Ureter (tissue), 1 donor: ENCODE measurements around the gene DHRS2. TPM values are rescaled to one million over a fixed set of nuclear protein-coding genes. Genes with fewer than 3 reads are reported as not detected.

Experiments used
- DNase-seq: peaks from one replicate; pipeline ENCODE4 v3.0.0-alpha.2; 2020; ENCODE audit warnings: low spot score
- total RNA-seq: library from RNA; stranded (reverse); gene quantifications from one replicate; pipeline ENCODE4 v1.2.4, GENCODE V29; 2023
- donor health status: DM: yes; HTN: yes; CAD: no.

Gene DHRS2
- total RNA-seq, 1 donor from 2014 or later: 1,842 TPM

DNA sequence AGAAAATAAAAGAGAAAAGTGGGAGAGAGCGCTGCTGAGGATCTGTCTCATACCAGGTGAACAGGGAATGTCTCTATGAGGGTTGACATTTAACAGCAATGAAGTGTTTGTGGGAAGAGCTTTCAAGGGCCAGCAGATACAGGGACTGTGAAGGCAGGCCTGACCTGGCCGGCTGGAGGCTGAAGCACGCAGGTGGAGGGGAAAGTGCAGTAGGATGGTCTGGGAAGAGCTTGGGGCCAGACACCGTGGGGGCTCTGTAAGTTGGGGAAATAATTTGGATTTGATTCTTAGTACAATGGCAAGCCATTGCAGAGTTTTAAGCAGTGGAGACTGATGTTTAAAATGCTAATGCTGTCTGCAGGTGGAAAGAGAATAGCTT is 23.8 kb upstream of the DHRS2 start:
- DNase-seq: no peak

DNA sequence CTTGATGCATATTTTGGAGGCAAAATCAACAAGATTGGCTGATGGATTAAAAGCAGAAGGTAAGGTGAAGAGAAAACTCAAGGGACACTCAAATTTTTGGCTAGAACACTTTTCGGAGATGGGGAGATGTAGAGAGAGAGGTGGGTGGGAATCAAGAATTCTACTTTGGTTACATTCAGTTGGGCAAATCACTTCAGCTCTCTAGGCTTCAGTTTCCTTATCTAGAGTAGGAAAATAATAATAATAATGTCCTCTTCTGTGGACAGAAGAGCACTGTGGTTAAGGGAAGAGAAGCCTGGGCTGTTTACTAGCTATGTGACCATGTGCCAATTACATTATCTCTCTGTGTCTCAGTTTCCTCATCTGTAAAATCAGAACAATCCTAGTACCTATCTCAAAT is 23.4 kb upstream of the DHRS2 start:
- DNase-seq: no peak

DNA sequence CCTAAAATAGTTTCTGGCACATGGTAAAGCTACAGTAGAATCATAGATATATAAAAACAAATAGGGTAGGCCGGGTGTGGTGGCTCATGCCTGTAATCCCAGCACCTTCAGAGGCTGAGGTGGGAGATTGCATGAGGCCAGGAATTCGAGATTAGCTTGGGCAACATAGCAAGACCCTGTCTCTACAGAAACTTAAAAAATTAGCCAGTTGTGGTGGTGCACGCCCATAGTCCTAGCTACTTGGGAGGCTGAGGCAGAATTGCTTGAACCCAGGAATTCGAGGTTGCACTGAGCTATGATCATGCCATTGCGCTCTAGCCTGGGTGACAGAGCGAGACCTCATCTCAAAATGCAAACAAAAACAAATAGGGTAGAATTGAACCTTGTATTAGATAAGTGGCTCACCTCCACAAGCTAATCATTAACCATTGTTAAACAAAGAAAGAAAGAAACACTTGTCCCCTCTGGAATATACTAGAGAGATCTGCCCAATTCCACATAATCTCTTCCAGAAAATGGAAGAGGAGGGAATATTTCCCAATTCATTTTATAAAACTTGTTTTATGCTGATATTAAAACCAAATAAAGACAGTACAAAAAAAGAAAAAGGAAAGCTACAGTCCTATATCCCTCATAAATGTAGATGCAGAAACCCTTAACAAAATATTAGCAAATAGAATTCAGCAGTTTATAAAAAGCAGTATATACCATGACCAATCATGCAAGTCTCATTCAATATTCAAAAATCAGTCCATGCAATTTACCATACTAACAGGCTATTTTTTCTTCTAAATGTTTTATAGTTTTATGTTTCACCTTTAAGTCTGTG is 22.7 kb upstream of the DHRS2 start:
- no peak for DNase-seq

DNA sequence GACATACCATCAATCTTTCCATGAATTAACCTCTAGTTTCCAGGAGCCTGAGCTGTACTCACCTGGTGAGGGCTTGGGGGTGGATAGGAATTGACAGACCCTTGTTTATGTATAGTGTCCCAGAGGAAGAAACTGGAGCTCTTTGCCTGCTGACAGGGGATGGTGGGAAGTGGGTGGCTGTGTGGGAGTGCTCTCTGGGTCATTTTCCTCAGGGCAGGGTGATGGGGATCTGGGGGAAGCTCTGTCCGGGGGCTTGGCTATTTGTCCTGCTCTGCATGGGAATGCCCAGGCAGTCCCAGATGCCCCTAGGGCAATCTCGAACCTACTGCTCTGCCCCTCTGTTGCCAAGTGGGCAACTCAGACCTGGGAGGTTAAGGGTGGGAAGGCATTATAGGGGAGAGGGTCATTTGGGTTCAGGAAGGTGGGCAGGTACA is 21.8 kb upstream of the DHRS2 start:
- no peak for DNase-seq

DNA sequence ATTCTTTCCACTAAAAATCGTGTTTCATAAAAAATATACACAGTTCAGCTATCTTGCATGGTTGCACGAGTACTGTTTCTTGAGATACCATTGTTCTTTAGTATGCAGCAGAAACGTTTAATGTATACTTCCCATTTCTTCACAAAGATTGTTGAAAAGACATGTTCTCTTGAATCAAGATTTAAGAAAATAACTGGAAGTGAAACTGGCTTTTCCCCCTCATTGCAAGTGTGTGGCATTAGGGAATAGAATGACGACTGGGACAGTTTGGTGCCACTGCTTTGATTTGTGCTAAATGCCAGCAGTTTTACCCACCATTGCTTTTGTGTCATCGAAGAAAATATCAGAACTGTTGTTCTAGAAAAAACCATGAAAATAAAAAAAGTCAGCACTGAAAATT is 20.3 kb upstream of the DHRS2 start:
- DNase-seq: no peak

DNA sequence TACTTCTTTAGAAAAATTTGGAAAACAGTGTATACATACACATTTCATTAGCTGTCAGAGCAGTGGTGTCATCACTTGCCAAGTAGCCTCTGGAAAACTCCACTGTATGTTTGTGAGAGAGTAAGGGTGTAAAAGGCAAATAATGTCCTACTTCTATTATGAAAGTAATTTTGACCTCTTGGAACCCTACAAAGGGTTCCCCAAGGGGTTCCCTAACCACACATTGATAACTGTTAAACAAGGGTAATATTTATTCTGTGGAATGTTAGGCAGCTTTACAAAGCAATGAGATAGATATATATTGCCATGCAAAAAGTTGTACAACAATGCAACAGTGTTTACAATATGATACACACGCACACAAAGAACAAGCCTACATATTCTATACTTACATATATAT is 18.6 kb upstream of the DHRS2 start:
- no peak for DNase-seq

DNA sequence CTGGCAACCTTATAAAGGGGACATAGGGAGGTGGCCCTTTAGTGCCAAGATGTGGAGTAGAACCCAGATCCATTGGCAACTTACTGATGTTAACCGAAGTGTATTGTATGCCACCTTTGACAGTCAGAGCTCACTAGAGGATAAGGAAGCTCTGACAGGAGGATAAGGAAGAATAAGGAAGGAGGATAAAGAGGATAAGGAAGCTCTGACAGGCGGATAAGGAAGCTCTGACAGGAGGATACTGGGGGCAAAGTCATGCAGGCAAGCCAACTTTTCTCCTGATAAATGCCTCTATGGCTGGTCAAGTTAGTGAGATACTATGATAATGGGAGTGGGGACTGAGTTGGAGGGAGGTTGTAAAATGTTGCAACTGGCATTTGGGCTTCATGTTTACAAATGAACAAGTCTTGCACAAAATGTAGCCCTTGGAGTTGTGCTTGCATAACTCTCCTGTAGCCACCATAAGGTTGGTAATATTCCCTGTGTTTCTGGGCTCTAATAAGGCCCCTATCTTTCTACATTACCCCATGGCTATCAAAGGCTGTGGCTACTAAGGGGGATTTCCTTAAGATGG is 17.7 kb upstream of the DHRS2 start:
- DNase-seq: no peak

DNA sequence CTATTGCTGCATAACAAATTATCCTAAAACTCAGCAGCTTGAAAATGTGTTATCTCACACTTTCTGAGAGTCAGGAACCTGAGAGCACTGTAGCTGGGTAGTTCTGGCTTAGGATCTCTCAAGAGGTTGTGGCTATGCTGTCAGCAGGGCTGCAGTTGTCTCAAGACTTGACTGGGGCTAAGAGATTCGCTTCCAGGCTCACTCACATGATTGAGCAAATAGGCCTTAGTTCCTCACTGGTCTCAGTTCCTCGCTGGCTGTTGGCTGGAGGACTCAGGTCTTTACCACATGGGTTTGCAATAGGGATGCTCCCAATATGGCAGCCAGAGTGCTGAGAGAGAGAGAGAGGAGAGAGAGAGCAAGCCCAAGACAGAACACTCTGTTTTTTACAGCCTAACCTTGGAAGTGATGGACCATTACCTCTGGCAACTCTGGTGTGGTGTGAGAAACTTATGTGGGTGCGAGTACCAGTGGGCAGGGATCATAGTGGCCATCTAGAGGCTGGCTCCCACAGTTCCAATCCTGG is 15.9 kb upstream of the DHRS2 start:
- DNase-seq: no peak

DNA sequence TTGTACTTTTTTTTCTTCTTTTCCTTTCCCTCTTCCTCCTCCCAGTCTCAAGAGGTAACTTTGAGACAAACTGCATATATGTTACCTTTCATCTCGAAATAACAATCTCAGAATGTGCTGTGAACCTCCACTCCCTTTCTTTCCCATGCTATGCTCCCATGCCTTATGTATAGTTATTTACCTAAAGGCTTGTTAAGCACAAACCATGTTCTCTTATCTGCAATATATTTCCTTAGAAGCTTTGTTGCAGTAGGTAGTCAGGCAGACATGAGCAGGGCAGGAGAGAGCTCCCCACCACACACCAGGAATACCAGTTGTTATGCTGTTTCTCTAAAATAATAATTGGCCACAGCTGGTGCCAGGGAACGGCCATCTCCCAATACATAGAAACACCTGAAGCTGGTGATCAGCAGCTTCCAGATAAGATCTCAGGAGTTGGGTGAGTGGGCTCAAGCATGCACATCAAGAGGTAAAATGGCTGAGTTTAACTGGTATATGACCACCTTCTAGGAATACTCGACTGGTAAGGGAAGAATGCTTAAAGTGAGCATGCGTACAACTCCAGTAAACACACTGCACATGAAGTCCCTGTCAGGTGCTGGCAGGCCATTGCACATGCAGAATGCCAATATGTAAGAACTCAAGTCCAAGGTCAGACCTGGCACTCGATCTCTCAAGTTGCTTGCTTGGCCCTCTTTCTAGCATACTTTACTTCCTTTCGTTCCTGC is 14.8 kb upstream of the DHRS2 start:
- DNase-seq: no peak

DNA sequence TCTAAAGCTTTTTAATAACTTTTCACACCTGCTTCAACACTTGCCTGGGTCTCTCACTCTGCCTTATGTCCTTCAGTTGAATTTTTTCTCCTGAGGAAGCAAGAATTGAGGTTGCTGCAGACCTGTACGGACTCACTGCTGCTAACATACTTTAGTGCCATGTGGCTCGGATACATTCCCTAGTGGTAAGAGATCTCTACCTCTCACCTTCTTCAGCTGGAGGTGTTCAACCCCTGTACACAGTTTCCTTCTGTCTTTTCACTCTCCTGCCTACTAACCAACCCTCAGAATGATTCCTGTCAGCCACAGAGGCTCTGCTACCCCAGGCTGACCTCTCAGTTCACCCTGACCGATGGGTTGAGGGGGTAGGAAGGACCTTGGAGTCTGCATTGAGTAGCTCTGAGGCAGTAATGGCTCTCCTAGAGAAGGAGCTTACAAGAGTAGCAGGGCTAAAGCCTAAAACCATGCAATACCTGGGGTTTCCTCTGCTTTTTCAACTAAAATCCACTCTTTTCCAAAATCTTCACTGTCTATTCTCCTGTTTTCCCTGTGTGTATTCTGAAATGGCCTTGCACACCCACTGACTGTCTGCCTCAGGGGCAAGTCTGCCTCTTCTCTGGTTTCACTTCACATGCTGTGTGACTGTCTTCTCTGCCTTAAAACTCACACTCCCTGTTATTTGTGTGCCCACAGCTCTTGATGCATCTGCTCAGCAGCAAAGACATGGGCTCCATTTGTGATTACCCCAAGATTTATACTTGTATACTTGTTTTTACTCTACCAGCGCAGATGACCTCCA is 14.0 kb upstream of the DHRS2 start:
- DNase-seq: no peak

DNA sequence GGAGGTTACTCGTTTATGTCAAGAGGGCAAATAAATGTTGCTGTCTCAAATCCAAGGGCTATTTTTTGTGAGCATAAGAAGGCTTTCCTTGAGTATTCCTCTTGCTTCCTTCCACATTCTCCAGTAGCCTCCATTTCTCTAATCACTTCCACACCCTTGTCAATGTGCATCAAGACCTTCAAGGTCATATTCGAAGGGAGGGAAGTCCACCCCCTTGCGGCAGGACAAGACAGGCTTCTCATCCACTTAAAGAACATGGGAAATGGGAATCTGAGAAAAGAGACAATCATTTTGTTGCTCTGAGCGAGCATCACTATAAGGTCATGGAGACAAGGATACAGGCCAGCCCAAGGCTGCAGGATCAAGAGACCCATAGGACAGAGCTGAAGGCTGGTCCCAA is 13.2 kb upstream of the DHRS2 start:
- DNase-seq: no peak

DNA sequence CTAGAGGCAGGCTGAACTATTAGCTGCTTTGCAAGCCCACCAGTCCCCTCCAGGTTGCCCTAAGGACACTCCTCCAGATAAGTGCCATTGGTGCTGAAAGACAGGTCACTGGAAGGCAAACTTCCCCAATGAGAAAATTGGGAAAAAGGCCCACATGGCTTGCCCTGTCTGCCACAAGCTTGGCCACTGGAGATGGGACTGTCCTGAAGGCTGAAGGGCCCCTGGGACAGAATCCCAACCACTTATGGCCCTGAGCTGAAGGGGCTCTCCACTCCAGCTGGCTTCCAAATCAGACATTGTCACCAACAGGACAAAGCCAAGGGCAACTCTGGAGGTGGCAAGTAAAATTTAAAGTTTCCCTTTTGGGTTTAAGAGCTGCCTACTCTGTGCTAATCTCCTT is 12.2 kb upstream of the DHRS2 start:
- no peak for DNase-seq

DNA sequence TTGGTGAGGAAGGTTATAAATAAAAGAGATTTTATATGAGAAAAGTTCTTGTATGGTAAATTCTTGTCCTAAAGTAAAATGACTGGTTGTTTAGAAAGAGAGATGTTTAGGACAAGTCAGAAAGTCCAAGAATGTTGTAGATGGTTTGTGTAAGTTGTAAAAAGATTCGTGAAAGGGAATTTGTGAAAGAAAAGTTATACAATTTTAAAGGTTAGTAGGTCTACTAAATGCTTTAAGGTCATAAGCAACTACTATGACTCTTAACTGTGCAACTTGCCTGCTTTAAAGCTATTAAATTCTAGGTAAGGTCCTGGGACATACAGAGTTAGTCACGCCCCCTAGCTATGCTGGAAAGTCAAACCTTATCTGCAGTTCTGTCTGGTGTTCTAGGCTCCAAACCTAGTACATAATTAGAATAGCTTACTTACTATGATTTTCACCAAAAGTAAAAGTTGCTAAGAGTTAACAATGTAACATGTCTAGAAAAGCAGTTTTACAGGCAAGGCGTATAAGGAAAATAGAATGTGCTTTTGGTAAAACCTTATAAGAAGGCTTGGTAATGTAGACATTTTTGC is 11.2 kb upstream of the DHRS2 start:
- no peak for DNase-seq

DNA sequence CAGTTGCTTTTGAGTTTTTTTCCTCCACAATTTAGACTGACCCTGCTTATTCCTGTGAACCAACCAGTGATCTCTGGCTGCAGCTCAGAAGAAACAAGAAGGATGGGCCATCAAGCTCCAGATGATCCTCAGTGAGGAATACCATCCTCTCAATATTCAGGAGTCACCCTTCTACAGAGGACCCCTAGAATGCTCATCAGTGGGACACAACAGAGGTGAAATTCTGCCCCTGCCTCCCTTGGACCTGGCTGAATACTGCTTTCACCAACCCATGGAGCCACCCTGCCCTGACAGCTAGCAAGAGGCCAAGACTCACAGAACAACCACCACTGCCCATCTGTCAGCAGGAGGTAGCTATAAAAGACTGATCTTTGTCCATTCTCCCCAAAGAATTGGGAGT is 9.2 kb upstream of the DHRS2 start:
- DNase-seq: no peak

DNA sequence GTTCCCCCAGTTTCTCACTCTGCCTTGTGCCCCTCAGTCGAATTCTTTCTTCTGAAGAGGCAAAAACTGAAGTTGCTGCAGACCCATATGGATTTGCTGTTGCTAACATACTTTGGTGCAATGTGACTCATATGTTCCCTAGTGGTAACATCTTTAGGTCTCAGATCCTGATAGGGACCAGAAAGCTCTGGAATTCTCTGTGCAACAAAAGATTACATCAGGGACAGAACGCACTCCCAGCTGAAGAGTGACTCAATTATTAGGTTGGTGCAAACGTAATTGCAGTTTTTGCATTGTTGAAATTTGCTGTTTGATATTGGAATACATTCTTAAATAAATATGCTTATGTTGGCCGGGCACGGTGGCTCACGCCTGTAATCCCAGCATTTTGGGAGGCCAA is 8.2 kb upstream of the DHRS2 start:
- no peak for DNase-seq

DNA sequence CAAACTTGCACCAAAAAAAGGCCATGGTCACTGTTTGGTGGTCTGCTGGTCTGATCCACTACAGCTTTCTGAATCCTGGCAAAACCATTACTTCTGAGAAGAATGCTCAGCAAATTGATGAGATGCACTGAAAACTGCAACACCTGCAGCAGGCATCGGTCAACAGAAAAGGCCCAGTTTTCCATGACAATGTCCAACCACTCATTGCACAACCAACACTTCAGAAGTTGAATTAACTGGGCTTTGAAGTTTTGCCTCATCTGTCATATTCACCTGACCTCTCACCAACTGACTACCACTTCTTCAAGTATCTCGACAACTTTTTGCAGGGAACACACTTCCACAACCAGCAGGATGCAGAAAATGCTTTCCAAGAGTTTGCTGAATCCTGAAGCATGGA is 7.0 kb upstream of the DHRS2 start:
- no peak for DNase-seq

DNA sequence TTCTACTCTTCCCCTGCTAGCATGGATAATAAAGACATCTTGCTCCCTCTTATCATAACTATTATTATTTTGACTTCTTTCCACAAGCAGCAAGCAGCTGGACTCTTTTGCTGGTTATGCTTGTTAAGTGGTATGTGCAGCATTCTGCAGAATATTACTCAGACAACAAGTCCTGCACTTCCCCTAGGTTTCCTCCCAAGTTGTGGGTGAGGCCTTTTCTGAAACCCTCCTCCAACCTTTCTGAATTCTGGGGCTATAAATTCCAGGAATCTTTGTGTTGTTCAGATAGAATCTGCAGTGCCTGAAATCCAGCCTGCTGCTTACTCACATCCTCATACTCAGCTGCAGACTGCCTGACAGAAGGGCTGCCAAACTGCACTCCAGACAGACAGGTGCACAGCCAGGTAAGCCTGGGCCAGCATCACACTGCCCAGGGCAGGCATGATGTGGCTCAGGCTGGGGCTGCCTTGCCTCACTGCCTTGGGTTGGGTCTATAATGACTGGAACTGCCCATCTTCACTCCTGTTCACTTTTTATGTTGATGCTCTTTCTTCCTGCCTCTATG is 6.2 kb upstream of the DHRS2 start:
- no peak for DNase-seq

DNA sequence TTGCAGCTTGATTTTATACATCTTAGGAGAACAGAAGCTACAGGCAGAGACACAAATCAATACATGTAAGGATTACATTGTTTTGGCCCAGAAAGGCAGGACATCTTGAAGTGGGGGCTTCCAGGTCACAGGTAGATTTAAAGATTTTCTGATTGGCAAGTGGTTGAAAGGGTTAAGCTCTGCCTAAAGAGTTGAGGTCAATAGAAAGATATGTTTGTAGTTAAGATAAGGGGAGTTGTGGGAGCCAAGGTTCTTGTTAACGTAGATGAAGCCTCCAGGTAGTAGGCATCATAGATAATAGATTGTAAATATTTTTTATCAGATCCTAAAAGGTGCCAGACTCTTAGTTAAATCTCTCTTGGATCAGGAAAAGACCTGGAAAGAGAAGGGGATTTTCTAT is 5.5 kb upstream of the DHRS2 start:
- DNase-seq: no peak

DNA sequence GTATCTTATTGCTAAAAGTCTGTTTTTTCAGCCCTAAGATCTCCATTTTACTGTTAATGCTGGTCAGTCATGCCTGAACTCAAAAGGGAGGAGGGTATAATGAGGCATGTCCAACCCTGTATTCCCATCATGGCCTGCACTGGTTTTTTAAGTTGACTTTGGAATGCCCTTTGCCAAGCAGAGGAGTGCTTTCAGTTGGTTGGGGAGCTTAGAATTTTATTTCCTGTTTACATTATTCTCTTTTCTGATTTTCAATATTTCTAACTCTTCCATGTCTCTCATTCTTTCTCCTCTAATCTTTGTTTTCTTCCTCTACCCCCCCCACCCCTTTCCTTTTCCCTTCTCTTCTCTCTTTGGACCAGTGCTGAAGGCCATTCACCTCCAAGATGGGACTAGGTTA is 4.9 kb upstream of the DHRS2 start:
- no peak for DNase-seq

DNA sequence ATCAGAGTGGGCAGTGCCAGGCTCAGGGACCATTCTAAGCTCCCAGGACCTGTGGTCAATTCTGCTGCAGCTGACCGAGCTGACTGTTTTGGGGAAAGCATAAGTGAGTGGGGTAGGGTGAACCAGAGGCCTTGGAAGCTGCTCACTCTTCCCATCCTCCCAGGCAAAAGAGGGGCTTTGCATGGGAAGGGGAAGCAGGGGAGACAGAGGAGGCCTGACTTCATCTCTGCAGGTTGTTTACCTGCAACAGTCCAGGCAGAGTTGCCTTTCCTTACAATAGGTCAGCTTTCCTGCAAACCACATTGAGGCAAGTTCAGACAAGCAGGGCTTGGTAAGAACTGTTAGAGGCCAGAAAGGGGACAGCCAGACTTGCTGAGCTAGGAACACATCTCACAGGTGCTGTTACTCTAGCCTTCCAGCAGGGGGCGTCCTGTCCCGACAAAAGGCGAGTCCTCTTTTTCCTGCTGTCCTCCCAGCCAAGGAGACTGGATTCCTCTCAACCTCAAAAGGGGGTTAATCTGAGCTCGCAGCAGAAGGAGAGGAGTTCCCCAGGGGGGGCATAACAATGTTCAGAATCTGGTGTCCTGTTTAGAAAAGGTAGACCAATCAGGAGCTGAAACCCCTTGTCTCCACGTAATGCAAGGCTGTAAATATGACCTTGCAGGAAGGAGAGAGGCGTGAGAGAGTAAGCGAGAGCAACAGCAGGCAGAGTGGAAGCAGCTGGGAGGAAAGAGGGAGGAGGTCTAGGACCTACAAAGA is 4.3 kb upstream of the DHRS2 start:
- DNase-seq: peak; percentile 89
